MM.1S (cell line): ENCODE measurements around the gene ENTPD8.

Source experiments
- DNase-seq: peaks from one replicate; pipeline ENCODE4 v3.0.0-alpha.2; 2015
- H2AFZ ChIP-seq: fragments of 300-600 bp; sonication (generic); 2 replicates; pipeline ENCODE4 v1.6.0; 2016; ENCODE audit warnings: antibody characterized with exemption, low read length
- H3F3A ChIP-seq: fragments of 300-600 bp; sonication (generic); 2 replicates; pipeline ENCODE4 v1.6.1; 2016; ENCODE audit warnings: mild to moderate bottlenecking, antibody characterized with exemption, low read length, moderate library complexity, mixed read lengths; ENCODE audit not compliant: insufficient read depth
- H3K27ac ChIP-seq: fragments of 300-600 bp; sonication (generic); 2 replicates; pipeline ENCODE4 v1.5.1; 2016; ENCODE audit warnings: mild to moderate bottlenecking, low read length
- H3K27me3 ChIP-seq: fragments of 300-600 bp; sonication (generic); replicated peaks from 2 replicates; pipeline ENCODE4 v1.6.0; 2016; ENCODE audit warnings: low read length; ENCODE audit not compliant: insufficient read depth
- H3K36me3 ChIP-seq: fragments of 300-600 bp; sonication (generic); replicated peaks from 2 replicates; pipeline ENCODE4 v1.6.1; 2016; ENCODE audit warnings: mild to moderate bottlenecking, low read length, mixed read lengths; ENCODE audit not compliant: insufficient read depth
- H3K4me1 ChIP-seq: fragments of 300-600 bp; sonication (generic); 2 replicates; pipeline ENCODE4 v1.6.1; 2016; ENCODE audit warnings: low read length, mixed read lengths
- H3K4me2 ChIP-seq: fragments of 300-600 bp; sonication (generic); 2 replicates; pipeline ENCODE4 v1.6.0; 2016; ENCODE audit warnings: low read depth, low read length
- H3K4me3 ChIP-seq: fragments of 300-600 bp; sonication (generic); 2 replicates; pipeline ENCODE4 v1.5.1; 2016; ENCODE audit warnings: low read length, mixed read lengths
- H3K79me2 ChIP-seq: fragments of 300-600 bp; sonication (generic); 2 replicates; pipeline ENCODE4 v1.6.1; 2016; ENCODE audit warnings: mixed run types, low read length, mixed read lengths
- H3K9ac ChIP-seq: fragments of 300-600 bp; sonication (generic); 2 replicates; pipeline ENCODE4 v1.6.1; 2016; ENCODE audit warnings: low read length, mixed read lengths
- H3K9me2 ChIP-seq: fragments of 300-600 bp; sonication (generic); replicated peaks from 2 replicates; pipeline ENCODE4 v1.6.1; 2016; ENCODE audit warnings: mild to moderate bottlenecking, low read length, mixed read lengths; ENCODE audit not compliant: insufficient read depth
- H3K9me3 ChIP-seq: fragments of 300-600 bp; sonication (generic); replicated peaks from 2 replicates; pipeline ENCODE4 v1.6.1; 2016; ENCODE audit warnings: mild to moderate bottlenecking, low read length, mixed read lengths; ENCODE audit not compliant: insufficient read depth
- H4K20me1 ChIP-seq: fragments of 300-600 bp; sonication (generic); 2 replicates; pipeline ENCODE4 v1.6.1; 2016; ENCODE audit warnings: mild to moderate bottlenecking, low read length, moderate library complexity, mixed read lengths; ENCODE audit not compliant: insufficient read depth
- CTCF ChIP-seq: fragments of 300-600 bp; sonication (generic); IDR thresholded peaks from 2 replicates; pipeline ENCODE4 v1.5.1; 2016; ENCODE audit warnings: antibody characterized with exemption, low read length, mixed read lengths
- EZH2 ChIP-seq: fragments of 300-600 bp; sonication (generic); optimal IDR thresholded peaks from 2 replicates; pipeline ENCODE3; 2017; ENCODE audit warnings: low read depth, mild to moderate bottlenecking, antibody characterized with exemption, low read length, mixed read lengths
- EZH2phosphoT487 ChIP-seq: fragments of 300-600 bp; sonication (generic); IDR thresholded peaks from 2 replicates; pipeline ENCODE4 v1.6.1; 2018; ENCODE audit warnings: antibody characterized with exemption, low read length

ENTPD8 gene

DNA sequence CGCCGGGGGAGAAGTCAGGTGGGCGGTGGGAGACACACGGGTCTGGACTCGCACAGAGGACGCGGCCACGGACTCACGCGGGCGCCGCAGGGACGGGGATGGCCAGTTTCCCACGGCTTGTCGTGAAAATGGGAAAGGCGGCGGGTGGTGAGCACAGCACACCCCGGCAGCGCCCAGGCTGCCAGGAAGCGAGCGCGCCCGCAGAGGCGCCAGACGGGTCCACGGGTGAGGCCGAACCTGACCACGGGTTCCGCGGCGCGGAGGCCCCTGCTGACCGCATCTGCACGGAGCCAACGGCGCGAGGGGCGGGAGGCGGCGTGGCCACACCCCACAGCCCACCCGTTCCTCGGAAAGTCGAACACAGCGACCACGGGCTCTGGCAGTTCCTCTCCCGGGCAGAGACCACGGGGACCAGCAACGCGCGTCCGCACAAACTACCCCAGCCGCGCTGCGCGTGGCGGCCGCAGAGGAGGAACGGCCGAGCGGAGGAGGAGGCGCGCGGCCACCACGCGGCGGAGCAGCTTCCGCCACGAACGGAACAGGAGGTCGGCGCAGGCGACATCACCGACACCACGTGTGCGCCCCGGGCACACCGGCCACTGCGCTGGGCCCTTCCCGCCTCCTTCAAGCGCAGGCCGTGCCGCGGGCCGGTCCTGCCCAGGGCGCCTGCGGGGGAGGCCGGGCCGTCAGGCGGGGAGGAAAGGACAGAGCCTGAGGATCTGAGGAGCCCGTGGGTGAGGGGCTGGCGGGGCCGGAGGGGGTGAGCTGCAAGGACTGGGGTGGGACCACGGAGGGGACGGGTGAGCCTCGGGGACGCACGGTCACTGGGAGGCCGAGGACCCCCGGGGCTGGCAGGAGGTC, 23.8 kb downstream of the ENTPD8 start:
- H3K4me3 ChIP-seq = no peak overlapping the region
- H3K4me2 ChIP-seq = no peak overlapping the region
- TF ChIP-seq EZH2phosphoT487 (no peak), CTCF (no peak), EZH2 (no peak)
- no peak overlapping the region for H2AFZ ChIP-seq
- H3F3A ChIP-seq = no peaks in the 10 kb centered on the region
- H3K27ac ChIP-seq = no peak overlapping the region
- no peaks in the 10 kb centered on the region for H3K36me3 ChIP-seq
- no peak overlapping the region for H3K9ac ChIP-seq
- H3K27me3 ChIP-seq = no peaks in the 10 kb centered on the region
- H3K4me1 ChIP-seq = no peaks in the 10 kb centered on the region
- H3K9me2 ChIP-seq = no peaks in the 10 kb centered on the region
- no peaks in the 10 kb centered on the region for H3K9me3 ChIP-seq
- no peak for DNase-seq
- H4K20me1 ChIP-seq = no peaks in the 10 kb centered on the region
- H3K79me2 ChIP-seq = peaks cover 27% of the 10 kb centered on the region

DNA sequence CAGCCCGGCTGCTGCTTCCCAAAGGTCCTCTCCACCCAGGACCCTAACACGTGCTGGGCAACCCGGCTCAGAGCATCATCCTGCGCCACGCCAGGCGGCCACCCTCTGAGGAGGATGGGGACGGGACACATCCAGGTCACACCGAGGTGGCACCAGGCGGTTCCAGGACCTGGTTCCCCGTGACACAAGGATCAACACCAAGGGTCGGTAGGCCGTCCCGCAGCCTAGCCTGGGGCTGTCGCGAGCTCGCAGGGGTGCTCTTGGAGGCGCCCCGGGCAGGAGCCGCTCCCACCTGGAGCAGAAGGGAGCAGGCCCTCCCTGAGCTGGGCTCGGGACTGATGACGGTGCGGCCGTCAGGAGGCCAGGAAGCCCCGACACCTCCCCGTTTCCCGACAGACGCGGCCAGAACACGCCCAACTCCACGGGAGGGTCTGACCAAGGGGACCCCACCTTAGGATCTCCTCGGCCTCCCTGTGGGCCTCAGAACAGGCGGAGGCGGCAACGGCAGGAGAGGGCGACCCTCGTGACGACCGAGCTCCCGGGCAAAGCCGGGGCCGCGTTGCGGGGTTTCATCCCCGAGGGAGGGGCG, 24.5 kb downstream of the ENTPD8 start:
- Histone ChIP-seq H3K27me3 (no peaks in the 10 kb centered on the region), H3F3A (no peaks in the 10 kb centered on the region), H3K4me3 (no peak overlapping the region), H3K9ac (no peak overlapping the region), H3K27ac (no peak overlapping the region), H3K79me2 (peaks cover 20% of the 10 kb centered on the region), H3K9me2 (no peaks in the 10 kb centered on the region), H3K9me3 (no peaks in the 10 kb centered on the region), H3K36me3 (no peaks in the 10 kb centered on the region), H3K4me2 (no peak overlapping the region), H2AFZ (no peak overlapping the region), H3K4me1 (no peaks in the 10 kb centered on the region; the same call in 1 of the 2 replicates), H4K20me1 (no peaks in the 10 kb centered on the region)
- no peak for DNase-seq
- no peak for TF ChIP-seq CTCF
- TF ChIP-seq EZH2 = no peak
- TF ChIP-seq EZH2phosphoT487 = no peak

DNA sequence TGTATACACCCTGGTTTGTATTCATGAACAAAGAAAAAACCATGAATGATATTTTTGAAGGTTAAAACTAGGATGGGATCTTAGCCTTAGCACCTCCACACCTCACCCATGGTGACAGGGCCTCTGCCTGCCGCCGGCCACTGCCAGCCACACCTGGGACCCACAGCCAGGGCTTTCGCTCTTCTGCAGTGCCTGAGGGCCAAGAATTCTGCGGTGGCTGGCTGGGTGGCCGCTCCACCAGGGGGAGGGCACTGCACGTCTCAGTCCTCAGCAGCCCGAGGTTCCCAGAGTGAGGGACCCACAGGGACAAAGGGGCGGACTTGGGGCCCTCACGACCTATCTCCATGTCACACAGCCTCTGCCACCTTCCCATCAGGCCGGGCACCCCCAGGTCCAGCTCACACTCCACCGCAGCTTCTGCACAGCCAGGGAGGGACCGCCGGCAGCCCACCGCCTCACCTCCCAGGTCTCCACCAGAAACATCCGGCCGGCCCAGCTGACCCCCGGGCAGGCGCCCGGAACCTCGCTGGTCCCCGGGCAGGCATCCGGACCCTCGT, 25.1 kb downstream of the ENTPD8 start:
- Histone ChIP-seq H3K4me2 (no peak overlapping the region), H2AFZ (no peak overlapping the region), H3K9ac (no peak overlapping the region), H3K27ac (no peak overlapping the region), H3K27me3 (no peaks in the 10 kb centered on the region), H3K36me3 (no peaks in the 10 kb centered on the region), H3K4me3 (no peak overlapping the region), H4K20me1 (no peaks in the 10 kb centered on the region), H3K79me2 (peaks cover 15% of the 10 kb centered on the region; the same call in 1 of the 2 replicates), H3K9me2 (no peaks in the 10 kb centered on the region), H3K9me3 (no peaks in the 10 kb centered on the region), H3F3A (no peaks in the 10 kb centered on the region), H3K4me1 (no peaks in the 10 kb centered on the region; the same call in 1 of the 2 replicates)
- TF ChIP-seq EZH2 (no peak), CTCF (no peak), EZH2phosphoT487 (no peak)
- DNase-seq = no peak
